ENCODE measurements around the gene COL6A1. TPM values are rescaled to one million over a fixed set of nuclear protein-coding genes. Genes with fewer than 3 reads are reported as not detected.

Gene COL6A1
- polyA plus RNA-seq, 2 of the 4 experiments (the other 2 are of a cell fraction), result 3.9 to 18.3 TPM

- TF ChIP-seq EHF (CRISPR knock-in tag; IDR thresholded peaks at IDR 0.05) (no peak), ESRRA (IDR thresholded peaks at IDR 0.05; ENCODE audit: borderline replicate concordance, low read length) (no peak), CBX8 (IDR thresholded peaks at IDR 0.05) (no peak), HMGXB4 (CRISPR knock-in tag; IDR thresholded peaks at IDR 0.05; ENCODE audit: borderline replicate concordance) (no peak), KDM5A (IDR thresholded peaks at IDR 0.05) (no peak), NR3C1 (IDR thresholded peaks at IDR 0.05) (no peak), JUNB (IDR thresholded peaks at IDR 0.05) (no peak), FOSL2 (IDR thresholded peaks at IDR 0.05) (no peak), FOSL2 (CRISPR knock-in tag; IDR thresholded peaks at IDR 0.05) (no peak), RCOR1 (IDR thresholded peaks at IDR 0.05; ENCODE audit: low read depth, low read length) (no peak), CHD4 (IDR thresholded peaks at IDR 0.05; ENCODE audit: borderline replicate concordance) (no peak)
- Histone ChIP-seq H3K27ac (no peak overlapping the region), H3K4me2 (no peak overlapping the region), H3K4me3 (no peak overlapping the region), H3K4me1 (peaks cover 6% of the 10 kb centered on the region; the same call in 1 of the 3 replicates), H3K9me3 (no peaks in the 10 kb centered on the region)
- 79% methylated on average over 10 of the region's 20 CpGs for WGBS (ENCODE audit: missing lambda C conversion rate)
- POLR2A ChIA-PET, result no interaction called here
- CTCF ChIA-PET, result interaction anchor here (0.6 to 3.2 kb wide), 13 partner anchors 8 to 319 kb away, joined by 3 to 19 read pairs (median 5); no protein-coding TSS in a partner anchor
- DNase-seq (ENCODE audit: low read depth in 1 of 2, low spot score in 1 of 2) (no peak), FAIRE-seq (no peak), ATAC-seq (no peak)
Observed at GRCh38 chr21:45971616-45972352, 9.8 kb upstream of the COL6A1 start.

- Histone ChIP-seq H3K4me3 (no peak overlapping the region), H3K4me2 (no peak overlapping the region), H3K9me3 (no peaks in the 10 kb centered on the region), H3K4me1 (peaks cover 6% of the 10 kb centered on the region; the same call in 1 of the 3 replicates), H3K27ac (no peak overlapping the region)
- TF ChIP-seq HMGXB4 (CRISPR knock-in tag; IDR thresholded peaks at IDR 0.05; ENCODE audit: borderline replicate concordance) (no peak), HES2 (IDR thresholded peaks at IDR 0.05) (no peak), PBX3 (IDR thresholded peaks at IDR 0.05) (no peak), ZSCAN20 (CRISPR knock-in tag; IDR thresholded peaks at IDR 0.05) (no peak), BCL3 (IDR thresholded peaks at IDR 0.05) (no peak), HEYL (CRISPR knock-in tag; IDR thresholded peaks at IDR 0.05) (no peak), KDM5A (IDR thresholded peaks at IDR 0.05) (no peak), CTCF (IDR thresholded peaks at IDR 0.05) (no peak), KDM1A (IDR thresholded peaks at IDR 0.05; ENCODE audit: low read depth) (no peak), RAD21 (conservative IDR thresholded peaks at IDR 0.05 in 1 of 2, IDR thresholded peaks at IDR 0.05 in 1 of 2) (no peak), RNF2 (IDR thresholded peaks at IDR 0.05; ENCODE audit: borderline replicate concordance, low read depth) (no peak), TP53 (CRISPR knock-in tag; IDR thresholded peaks at IDR 0.05) (no peak), FOXS1 (CRISPR knock-in tag; IDR thresholded peaks at IDR 0.05) (no peak), EHF (CRISPR knock-in tag; IDR thresholded peaks at IDR 0.05) (no peak)
- no peak for DNase-seq (ENCODE audit: low read depth in 1 of 2, low spot score in 1 of 2)
- ATAC-seq, result no peak
- FAIRE-seq, result no peak
- ChIA-PET CTCF (interaction anchor here (0.6 to 3.2 kb wide), 8 partner anchors 8 to 171 kb away, joined by 3 to 19 read pairs (median 5); no protein-coding TSS in a partner anchor), POLR2A (no interaction called here)
- WGBS (ENCODE audit: missing lambda C conversion rate), result 85% methylated on average over 8 of the region's 19 CpGs
Observed at GRCh38 chr21:45972353-45972715, 9.2 kb upstream of the COL6A1 start.

All from A549 (cell line).